SK-N-SH (cell line): ENCODE data around the gene AGAP1. TPM values are rescaled to one million over a fixed set of nuclear protein-coding genes. Genes with fewer than 3 reads are reported as not detected.

ENCODE experiments used
- CTCF ChIA-PET: fragments of 300-600, 350-600 bp; formaldehyde crosslinking; extraction: SDS; loops from one replicate; lab custom pipeline; 2021; lab: Yijun Ruan, JAX
- POLR2A ChIA-PET: fragments of 350-600 bp; sonication (Branson Sonifier 250); formaldehyde crosslinking; extraction: SDS; loops from one replicate; lab custom pipeline; 2020; ENCODE audit warnings: antibody characterized with exemption, inconsistent platforms; lab: Yijun Ruan, JAX
- DNase-seq: peaks from one replicate; pipeline ENCODE4 v3.0.0; 2012
- H2AFZ ChIP-seq: fragments of 200-600 bp; sonication (generic); 2 replicates; pipeline ENCODE4 v1.8.1; 2016; ENCODE audit warnings: antibody characterized with exemption, mild to moderate bottlenecking, low read depth
- H3F3A ChIP-seq: fragments of 200-600 bp; sonication (generic); replicated peaks from 2 replicates; pipeline ENCODE3; 2016; ENCODE audit warnings: antibody characterized with exemption, mild to moderate bottlenecking; ENCODE audit not compliant: insufficient read depth
- H3K27ac ChIP-seq, 2 experiments: fragments of 200-500 bp in 1 of 2; fragments of 200-600 bp in 1 of 2; sonication (Bioruptor generic) in 1 of 2; sonication (generic), shearing (Covaris generic) in 1 of 2; 2 replicates each; pipeline versions ENCODE4 v1.5.1 to v1.6.1; 2014 to 2016; ENCODE audit warnings: low read depth in 2 of 2, inconsistent platforms in 1 of 2, low read length in 1 of 2, mild to moderate bottlenecking in 1 of 2, mixed read lengths in 1 of 2
- H3K27me3 ChIP-seq: fragments of 200-600 bp; sonication (generic), shearing (Covaris generic); 2 replicates; pipeline ENCODE4 v1.6.1; 2016; ENCODE audit warnings: mixed run types; ENCODE audit not compliant: insufficient read depth
- H3K36me3 ChIP-seq, 2 experiments: fragments of 200-500 bp in 1 of 2; fragments of 200-600 bp in 1 of 2; sonication (Bioruptor generic) in 1 of 2; sonication (generic) in 1 of 2; replicated peaks in 1 of 2; 2 replicates each; pipeline versions ENCODE3 to v1.5.1; 2014 to 2016; ENCODE audit warnings: low read length in 1 of 2, mild to moderate bottlenecking in 1 of 2; ENCODE audit not compliant: insufficient read depth in 2 of 2, control insufficient read depth in 1 of 2
- H3K4me1 ChIP-seq, 2 experiments: fragments of 200-500 bp in 1 of 2; fragments of 200-600 bp in 1 of 2; sonication (Bioruptor generic) in 1 of 2; sonication (generic), shearing (Covaris generic) in 1 of 2; 2 replicates each; pipeline versions ENCODE4 v1.5.1 to v1.6.1; 2014 to 2016; ENCODE audit warnings: low read depth in 1 of 2, low read length in 1 of 2, mixed run types in 1 of 2; ENCODE audit not compliant: insufficient read depth in 2 of 2, control insufficient read depth in 1 of 2
- H3K4me2 ChIP-seq: fragments of 200-600 bp; sonication (generic), shearing (Covaris generic); 2 replicates; pipeline ENCODE4 v1.6.1; 2017; ENCODE audit warnings: mixed run types
- H3K4me3 ChIP-seq, 2 experiments: fragments of 200-500 bp in 1 of 2; fragments of 200-600 bp in 1 of 2; sonication (Bioruptor generic) in 1 of 2; sonication (generic), shearing (Covaris generic) in 1 of 2; 2 replicates each; pipeline versions ENCODE4 v1.5.1 to v1.8.1; 2014 to 2016; ENCODE audit warnings: low read depth in 2 of 2, inconsistent platforms in 1 of 2, low read length in 1 of 2, mild to moderate bottlenecking in 1 of 2, mixed read lengths in 1 of 2, moderate library complexity in 1 of 2
- H3K79me2 ChIP-seq: fragments of 200-600 bp; sonication (generic); 2 replicates; pipeline ENCODE4 v1.8.1; 2017; ENCODE audit warnings: mild to moderate bottlenecking; ENCODE audit not compliant: insufficient read depth
- H3K9ac ChIP-seq: fragments of 200-600 bp; sonication (generic); 2 replicates; pipeline ENCODE4 v1.6.1; 2017; ENCODE audit warnings: mixed run types
- H3K9me2 ChIP-seq: fragments of 200-600 bp; sonication (generic); 2 replicates; pipeline ENCODE4 v1.6.1; 2017; ENCODE audit warnings: mixed run types
- H3K9me3 ChIP-seq: fragments of 200-600 bp; sonication (generic); 2 replicates; pipeline ENCODE4 v1.6.1; 2017; ENCODE audit warnings: mixed run types, mild to moderate bottlenecking, moderate library complexity
- H4K20me1 ChIP-seq: fragments of 200-600 bp; sonication (generic); 2 replicates; pipeline ENCODE4 v1.6.1; 2017; ENCODE audit warnings: mild to moderate bottlenecking, mixed run types; ENCODE audit not compliant: insufficient read depth
- CHD2 ChIP-seq: fragments of 150-350 bp; IDR thresholded peaks from 2 replicates; pipeline ENCODE4 v1.6.1; 2018; ENCODE audit warnings: low read length; ENCODE audit not compliant: partially characterized antibody
- ELF1 ChIP-seq: IDR thresholded peaks from 2 replicates; pipeline ENCODE4 v1.4.0; 2012
- EP300 ChIP-seq, 2 experiments: IDR thresholded peaks; 2 replicates each; pipeline versions ENCODE4 v1.4.0 to v1.6.1; 2012; ENCODE audit warnings: borderline replicate concordance in 1 of 2, low read depth in 1 of 2, low read length in 1 of 2
- FOSL2 ChIP-seq: IDR thresholded peaks from 2 replicates; pipeline ENCODE4 v1.4.0; 2012; ENCODE audit warnings: low read depth, mild to moderate bottlenecking, moderate library complexity, borderline replicate concordance
- GABPA ChIP-seq: IDR thresholded peaks from 2 replicates; pipeline ENCODE4 v1.4.0; 2012; ENCODE audit warnings: low read depth, mild to moderate bottlenecking
- GATA2 ChIP-seq: sonication (generic); formaldehyde crosslinking; IDR thresholded peaks from 2 replicates; pipeline ENCODE4 v1.5.0; 2020; ENCODE audit warnings: mild to moderate bottlenecking, missing genetic modification reagents
- MXI1 ChIP-seq: IDR thresholded peaks from 2 replicates; pipeline ENCODE4 v1.6.1; 2012; ENCODE audit warnings: mild to moderate bottlenecking, low read depth, low read length, improper control_type of control experiment
- NFIC ChIP-seq: IDR thresholded peaks from 2 replicates; pipeline ENCODE4 v1.4.0; 2012; ENCODE audit warnings: borderline replicate concordance
- POLR2AphosphoS5 ChIP-seq: IDR thresholded peaks from 2 replicates; pipeline ENCODE4 v1.6.1; 2012; ENCODE audit warnings: low read depth, low read length
- RCOR1 ChIP-seq: fragments of 150-350 bp; IDR thresholded peaks from 2 replicates; pipeline ENCODE4 v1.6.1; 2017; ENCODE audit warnings: antibody characterized with exemption, low read length
- RFX5 ChIP-seq: IDR thresholded peaks from 2 replicates; pipeline ENCODE4 v1.6.1; 2012; ENCODE audit warnings: mild to moderate bottlenecking, improper control_type of control experiment, low read length
- WGBS: methylation state at CpG from one replicate; pipeline ENCODE4 v1.1.6; 2017; ENCODE audit warnings: low lambda C conversion rate; 5-methylcytosine and 5-hydroxymethylcytosine counted together
- polyA plus RNA-seq, 3 experiments: library from polyadenylated mRNA; depleted of rRNA; stranded (reverse); fragments of >200 nt; gene quantifications; 2 replicates each; pipeline ENCODE4 v1.2.3, GENCODE V29; 2012
- TF ChIP-seq, protein P1 (sequence below): fragments of 150-350 bp; IDR thresholded peaks from 2 replicates; pipeline ENCODE4 v1.6.1; 2016; ENCODE audit warnings: mild to moderate bottlenecking, low read depth, low read length
- TF ChIP-seq, protein P2 (sequence below): IDR thresholded peaks from 2 replicates; pipeline ENCODE4 v1.6.1; 2012; ENCODE audit warnings: mild to moderate bottlenecking, low read depth, low read length, moderate library complexity
- TF ChIP-seq, protein P3 (sequence below): fragments of 150-350 bp; IDR thresholded peaks from 2 replicates; pipeline ENCODE4 v1.6.1; 2017; ENCODE audit warnings: antibody characterized with exemption, low read length, low read depth, borderline replicate concordance
- TF ChIP-seq, protein P4 (sequence below): IDR thresholded peaks from 2 replicates; pipeline ENCODE4 v1.4.0; 2012; ENCODE audit warnings: low read depth, borderline replicate concordance

AGAP1 gene
- polyA plus RNA-seq, 1 of the 3 experiments (the other 2 are of a cell fraction) = 8.8 TPM

DNA sequence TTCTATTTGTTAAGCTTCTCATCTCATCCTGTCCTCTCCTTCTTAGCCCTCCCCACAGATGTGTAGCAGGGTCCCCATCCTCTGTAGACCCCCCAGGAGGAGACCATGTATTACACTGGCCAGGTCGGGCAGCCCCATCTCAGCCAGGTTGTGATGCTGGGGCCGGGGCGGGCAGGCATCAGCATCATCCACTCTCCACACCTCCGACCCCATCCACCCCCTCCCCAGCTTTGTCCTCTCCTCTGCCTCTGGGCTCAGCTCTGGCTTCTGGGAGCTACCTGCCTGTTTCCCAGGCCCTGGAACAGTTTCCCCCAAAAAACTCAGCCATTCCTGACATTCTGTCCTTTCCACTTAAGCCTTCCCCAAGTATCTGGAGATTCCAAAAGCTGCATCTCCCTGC lies 625.2 kb downstream of the AGAP1 start (continued):
- TF ChIP-seq RFX5 (no peak), GATA2 (CRISPR knock-in tag) (no peak), GABPA (no peak)

DNA sequence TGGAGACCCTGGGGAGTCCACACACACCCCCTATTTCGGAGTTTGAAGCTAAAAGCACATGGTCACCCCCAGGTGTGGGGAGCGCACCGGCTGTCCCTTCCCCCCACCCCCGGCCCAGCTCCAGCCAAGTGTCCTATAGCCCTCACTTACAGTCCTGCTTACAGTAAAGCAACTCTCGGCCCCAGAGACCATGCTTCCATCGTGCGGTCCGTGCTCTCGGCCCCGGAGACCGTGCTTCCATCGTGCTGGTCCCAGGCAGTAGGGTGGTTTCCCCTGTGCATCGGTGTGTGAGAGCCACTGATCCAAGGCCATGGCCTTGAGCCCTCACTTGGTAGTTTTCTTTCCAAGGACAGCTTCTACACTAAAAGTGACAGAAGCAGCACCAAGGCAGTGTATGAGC lies 625.6 kb downstream of the AGAP1 start:
- POLR2A ChIA-PET = no interaction called here
- 90% methylated on average over 12 of the region's 13 CpGs for WGBS
- CTCF ChIA-PET = interaction anchor here (0.8 to 1.4 kb wide), 2 partner anchors 11 to 354 kb away, joined by 3 read pairs; no protein-coding TSS in a partner anchor

DNA sequence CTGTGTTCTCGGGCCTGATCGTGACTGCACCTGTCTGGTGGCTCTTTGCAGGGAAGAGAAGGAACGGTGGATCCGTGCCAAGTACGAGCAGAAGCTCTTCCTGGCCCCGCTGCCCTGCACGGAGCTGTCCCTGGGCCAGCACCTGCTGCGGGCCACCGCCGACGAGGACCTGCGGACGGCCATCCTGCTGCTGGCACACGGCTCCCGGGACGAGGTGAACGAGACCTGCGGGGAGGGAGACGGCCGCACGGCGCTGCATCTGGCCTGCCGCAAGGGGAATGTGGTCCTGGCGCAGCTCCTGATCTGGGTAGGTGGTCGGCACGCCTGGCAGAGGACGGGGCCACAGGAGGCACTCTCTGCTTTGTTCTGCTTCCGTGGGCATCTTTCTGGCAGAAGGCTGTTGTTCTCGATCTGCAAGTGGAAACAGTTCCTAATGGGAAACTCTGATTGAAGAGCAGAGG lies 626.3 kb downstream of the AGAP1 start:
- no peaks in the 10 kb centered on the region for H3K9me2 ChIP-seq
- no peak overlapping the region for H3K4me2 ChIP-seq
- H3K36me3 ChIP-seq = peaks cover 0 to 7% of the 10 kb centered on the region in 2 experiments
- H3K79me2 ChIP-seq = no peaks in the 10 kb centered on the region
- H2AFZ ChIP-seq = no peak overlapping the region
- ChIA-PET POLR2A (no interaction called here), CTCF (no interaction called here)
- H3F3A ChIP-seq = no peaks in the 10 kb centered on the region
- H3K27me3 ChIP-seq = no peaks in the 10 kb centered on the region
- H3K4me3 ChIP-seq = no peak overlapping the region
- no peak for DNase-seq
- no peaks in the 10 kb centered on the region for H4K20me1 ChIP-seq
- H3K27ac ChIP-seq = no peak overlapping the region
- H3K9ac ChIP-seq = no peak overlapping the region
- 91% methylated on average over 21 of the region's 29 CpGs for WGBS
- no peaks in the 10 kb centered on the region for H3K9me3 ChIP-seq
- H3K4me1 ChIP-seq = no peaks in the 10 kb centered on the region
- TF ChIP-seq POLR2AphosphoS5 = no peak
- TF ChIP-seq NFIC = no peak
- no peak for TF ChIP-seq EP300 (IDR thresholded peaks at IDR 0.05; ENCODE audit: borderline replicate concordance in 1 of 2, low read depth in 1 of 2, low read length in 1 of 2)
- no peak for TF ChIP-seq ELF1
- no peak for TF ChIP-seq CHD2
- TF ChIP-seq MXI1 = no peak
- TF ChIP-seq, protein P1, sequence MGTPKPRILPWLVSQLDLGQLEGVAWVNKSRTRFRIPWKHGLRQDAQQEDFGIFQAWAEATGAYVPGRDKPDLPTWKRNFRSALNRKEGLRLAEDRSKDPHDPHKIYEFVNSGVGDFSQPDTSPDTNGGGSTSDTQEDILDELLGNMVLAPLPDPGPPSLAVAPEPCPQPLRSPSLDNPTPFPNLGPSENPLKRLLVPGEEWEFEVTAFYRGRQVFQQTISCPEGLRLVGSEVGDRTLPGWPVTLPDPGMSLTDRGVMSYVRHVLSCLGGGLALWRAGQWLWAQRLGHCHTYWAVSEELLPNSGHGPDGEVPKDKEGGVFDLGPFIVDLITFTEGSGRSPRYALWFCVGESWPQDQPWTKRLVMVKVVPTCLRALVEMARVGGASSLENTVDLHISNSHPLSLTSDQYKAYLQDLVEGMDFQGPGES = no peak
- no peak for TF ChIP-seq GABPA
- TF ChIP-seq, protein P2, sequence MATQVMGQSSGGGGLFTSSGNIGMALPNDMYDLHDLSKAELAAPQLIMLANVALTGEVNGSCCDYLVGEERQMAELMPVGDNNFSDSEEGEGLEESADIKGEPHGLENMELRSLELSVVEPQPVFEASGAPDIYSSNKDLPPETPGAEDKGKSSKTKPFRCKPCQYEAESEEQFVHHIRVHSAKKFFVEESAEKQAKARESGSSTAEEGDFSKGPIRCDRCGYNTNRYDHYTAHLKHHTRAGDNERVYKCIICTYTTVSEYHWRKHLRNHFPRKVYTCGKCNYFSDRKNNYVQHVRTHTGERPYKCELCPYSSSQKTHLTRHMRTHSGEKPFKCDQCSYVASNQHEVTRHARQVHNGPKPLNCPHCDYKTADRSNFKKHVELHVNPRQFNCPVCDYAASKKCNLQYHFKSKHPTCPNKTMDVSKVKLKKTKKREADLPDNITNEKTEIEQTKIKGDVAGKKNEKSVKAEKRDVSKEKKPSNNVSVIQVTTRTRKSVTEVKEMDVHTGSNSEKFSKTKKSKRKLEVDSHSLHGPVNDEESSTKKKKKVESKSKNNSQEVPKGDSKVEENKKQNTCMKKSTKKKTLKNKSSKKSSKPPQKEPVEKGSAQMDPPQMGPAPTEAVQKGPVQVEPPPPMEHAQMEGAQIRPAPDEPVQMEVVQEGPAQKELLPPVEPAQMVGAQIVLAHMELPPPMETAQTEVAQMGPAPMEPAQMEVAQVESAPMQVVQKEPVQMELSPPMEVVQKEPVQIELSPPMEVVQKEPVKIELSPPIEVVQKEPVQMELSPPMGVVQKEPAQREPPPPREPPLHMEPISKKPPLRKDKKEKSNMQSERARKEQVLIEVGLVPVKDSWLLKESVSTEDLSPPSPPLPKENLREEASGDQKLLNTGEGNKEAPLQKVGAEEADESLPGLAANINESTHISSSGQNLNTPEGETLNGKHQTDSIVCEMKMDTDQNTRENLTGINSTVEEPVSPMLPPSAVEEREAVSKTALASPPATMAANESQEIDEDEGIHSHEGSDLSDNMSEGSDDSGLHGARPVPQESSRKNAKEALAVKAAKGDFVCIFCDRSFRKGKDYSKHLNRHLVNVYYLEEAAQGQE = no peak
- no peak for TF ChIP-seq RFX5
- TF ChIP-seq FOSL2 = no peak
- TF ChIP-seq, protein P3, sequence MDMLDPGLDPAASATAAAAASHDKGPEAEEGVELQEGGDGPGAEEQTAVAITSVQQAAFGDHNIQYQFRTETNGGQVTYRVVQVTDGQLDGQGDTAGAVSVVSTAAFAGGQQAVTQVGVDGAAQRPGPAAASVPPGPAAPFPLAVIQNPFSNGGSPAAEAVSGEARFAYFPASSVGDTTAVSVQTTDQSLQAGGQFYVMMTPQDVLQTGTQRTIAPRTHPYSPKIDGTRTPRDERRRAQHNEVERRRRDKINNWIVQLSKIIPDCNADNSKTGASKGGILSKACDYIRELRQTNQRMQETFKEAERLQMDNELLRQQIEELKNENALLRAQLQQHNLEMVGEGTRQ = no peak
- no peak for TF ChIP-seq RCOR1

More for the DNA sequence above, 625.6 kb downstream of the AGAP1 start:
- H3K4me3 ChIP-seq = no peak overlapping the region
- no peak for DNase-seq
- H3K27me3 ChIP-seq = no peaks in the 10 kb centered on the region
- no peaks in the 10 kb centered on the region for H4K20me1 ChIP-seq
- H3F3A ChIP-seq = no peaks in the 10 kb centered on the region
- H3K36me3 ChIP-seq = peaks cover 0 to 3% of the 10 kb centered on the region in 2 experiments
- no peaks in the 10 kb centered on the region for H3K9me3 ChIP-seq
- H3K9me2 ChIP-seq = no peaks in the 10 kb centered on the region
- H3K79me2 ChIP-seq = no peaks in the 10 kb centered on the region
- TF ChIP-seq, protein P4, sequence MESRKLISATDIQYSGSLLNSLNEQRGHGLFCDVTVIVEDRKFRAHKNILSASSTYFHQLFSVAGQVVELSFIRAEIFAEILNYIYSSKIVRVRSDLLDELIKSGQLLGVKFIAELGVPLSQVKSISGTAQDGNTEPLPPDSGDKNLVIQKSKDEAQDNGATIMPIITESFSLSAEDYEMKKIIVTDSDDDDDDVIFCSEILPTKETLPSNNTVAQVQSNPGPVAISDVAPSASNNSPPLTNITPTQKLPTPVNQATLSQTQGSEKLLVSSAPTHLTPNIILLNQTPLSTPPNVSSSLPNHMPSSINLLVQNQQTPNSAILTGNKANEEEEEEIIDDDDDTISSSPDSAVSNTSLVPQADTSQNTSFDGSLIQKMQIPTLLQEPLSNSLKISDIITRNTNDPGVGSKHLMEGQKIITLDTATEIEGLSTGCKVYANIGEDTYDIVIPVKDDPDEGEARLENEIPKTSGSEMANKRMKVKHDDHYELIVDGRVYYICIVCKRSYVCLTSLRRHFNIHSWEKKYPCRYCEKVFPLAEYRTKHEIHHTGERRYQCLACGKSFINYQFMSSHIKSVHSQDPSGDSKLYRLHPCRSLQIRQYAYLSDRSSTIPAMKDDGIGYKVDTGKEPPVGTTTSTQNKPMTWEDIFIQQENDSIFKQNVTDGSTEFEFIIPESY = no peak
- H2AFZ ChIP-seq = no peak overlapping the region
- no peaks in the 10 kb centered on the region for H3K4me1 ChIP-seq
- no peak overlapping the region for H3K9ac ChIP-seq
- H3K4me2 ChIP-seq = no peak overlapping the region
- no peak overlapping the region for H3K27ac ChIP-seq
